Measurements from ENCODE around the gene CDK5RAP2. TPM values are rescaled to one million over a fixed set of nuclear protein-coding genes. Genes with fewer than 3 reads are reported as not detected.
A peak's percentile ranks its signal among the peaks of the same experiment; 100 is the strongest.

Gene CDK5RAP2
- total RNA-seq, 4 donors from 2014 or later = 28.9 to 62.3 (median 40.0) TPM

DNA sequence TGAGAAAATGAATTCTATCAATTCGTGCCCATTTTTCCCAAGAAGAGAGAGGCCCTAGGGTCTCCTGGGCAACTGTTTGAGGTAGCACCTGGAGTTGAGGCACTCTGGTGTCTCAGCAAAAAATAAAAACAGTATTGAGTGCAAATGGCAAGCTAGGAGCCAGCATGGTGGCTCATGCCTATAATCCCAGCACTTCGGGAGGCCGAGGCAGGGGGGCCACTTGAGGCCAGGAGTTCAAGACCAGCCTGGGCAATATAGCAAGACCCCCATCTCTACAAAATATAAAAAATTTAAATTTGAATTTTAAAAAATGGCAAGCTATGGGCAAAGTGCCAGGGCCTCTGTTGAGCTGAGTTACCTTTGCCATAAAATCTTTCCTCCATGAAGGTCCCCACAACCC, 136.0 kb downstream of the CDK5RAP2 start:
- no peak for DNase-seq
- H3K27me3 ChIP-seq = no peaks in the 10 kb centered on the region
- no peaks in the 10 kb centered on the region for H3K36me3 ChIP-seq
- H3K4me1 ChIP-seq = no peaks in the 10 kb centered on the region
- H3K27ac ChIP-seq = no peak overlapping the region
- intact Hi-C loops (cut with DNase I; ENCODE audit: low total_unique reads) = no loop called here
- no peak for TF ChIP-seq POLR2A (IDR thresholded peaks at IDR 0.05)
- TF ChIP-seq, protein P1, sequence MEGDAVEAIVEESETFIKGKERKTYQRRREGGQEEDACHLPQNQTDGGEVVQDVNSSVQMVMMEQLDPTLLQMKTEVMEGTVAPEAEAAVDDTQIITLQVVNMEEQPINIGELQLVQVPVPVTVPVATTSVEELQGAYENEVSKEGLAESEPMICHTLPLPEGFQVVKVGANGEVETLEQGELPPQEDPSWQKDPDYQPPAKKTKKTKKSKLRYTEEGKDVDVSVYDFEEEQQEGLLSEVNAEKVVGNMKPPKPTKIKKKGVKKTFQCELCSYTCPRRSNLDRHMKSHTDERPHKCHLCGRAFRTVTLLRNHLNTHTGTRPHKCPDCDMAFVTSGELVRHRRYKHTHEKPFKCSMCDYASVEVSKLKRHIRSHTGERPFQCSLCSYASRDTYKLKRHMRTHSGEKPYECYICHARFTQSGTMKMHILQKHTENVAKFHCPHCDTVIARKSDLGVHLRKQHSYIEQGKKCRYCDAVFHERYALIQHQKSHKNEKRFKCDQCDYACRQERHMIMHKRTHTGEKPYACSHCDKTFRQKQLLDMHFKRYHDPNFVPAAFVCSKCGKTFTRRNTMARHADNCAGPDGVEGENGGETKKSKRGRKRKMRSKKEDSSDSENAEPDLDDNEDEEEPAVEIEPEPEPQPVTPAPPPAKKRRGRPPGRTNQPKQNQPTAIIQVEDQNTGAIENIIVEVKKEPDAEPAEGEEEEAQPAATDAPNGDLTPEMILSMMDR (IDR thresholded peaks at IDR 0.05) = no peak
- H3K4me3 ChIP-seq = no peak overlapping the region
- H3K9me3 ChIP-seq = no peaks in the 10 kb centered on the region

DNA sequence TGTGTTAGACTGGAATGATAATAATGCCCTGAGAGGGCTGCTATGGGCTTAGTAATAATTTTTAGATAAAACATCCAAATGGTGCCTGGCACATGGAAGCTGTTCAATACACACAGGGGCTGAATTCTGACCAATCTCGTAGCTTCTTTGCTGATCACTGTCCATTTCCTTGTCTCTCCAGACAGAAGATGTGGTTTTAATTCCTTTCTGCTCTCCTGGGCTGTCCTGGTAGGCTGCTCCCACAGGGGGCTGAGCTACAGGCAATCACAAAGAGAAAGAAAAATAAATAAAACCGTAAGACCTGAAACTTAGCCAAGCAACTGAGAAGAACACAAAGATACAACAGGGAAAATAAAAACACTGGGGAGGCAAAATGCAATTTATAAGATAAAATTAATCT, 136.5 kb downstream of the CDK5RAP2 start:
- intact Hi-C loops (cut with DNase I; ENCODE audit: low total_unique reads) = no loop called here

DNA sequence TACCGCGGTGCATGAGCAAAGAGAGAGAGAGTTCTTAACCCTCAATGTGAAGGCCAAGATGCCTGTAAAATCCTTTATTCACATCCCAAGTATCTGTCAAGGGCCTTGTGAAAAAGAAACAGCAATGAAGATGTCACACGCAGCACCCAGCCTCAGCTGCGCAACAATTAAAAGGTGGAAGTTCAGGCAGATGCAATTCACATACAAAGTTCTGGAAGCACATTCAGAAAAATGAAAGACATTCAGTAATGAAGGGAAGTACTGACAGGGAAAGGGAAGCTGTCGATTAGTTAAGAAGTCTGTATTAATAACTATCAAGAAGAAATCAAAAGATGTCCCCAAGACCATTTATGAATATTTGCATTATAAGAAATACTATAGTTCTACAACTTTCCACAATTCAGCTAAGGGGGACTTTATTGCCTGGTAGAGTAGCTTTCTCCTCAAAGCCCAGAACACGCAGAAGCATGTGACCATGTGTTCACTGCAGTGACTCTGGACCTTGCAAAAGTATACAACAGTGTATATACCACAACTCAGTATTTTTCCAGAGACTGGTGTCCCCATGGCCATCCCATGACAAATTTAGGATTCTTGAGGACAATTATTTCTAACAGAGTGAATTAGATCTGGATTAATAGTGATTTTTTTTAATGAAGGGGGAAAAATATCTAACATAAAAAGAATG, 137.5 kb downstream of the CDK5RAP2 start:
- no peak overlapping the region for H3K4me3 ChIP-seq
- TF ChIP-seq, protein P1 (IDR thresholded peaks at IDR 0.05) = no peak
- TF ChIP-seq POLR2A (IDR thresholded peaks at IDR 0.05) = no peak
- DNase-seq = no peak
- peak overlapping the region in 1 of 2 donors; percentile 11 for H3K27ac ChIP-seq
- H3K27me3 ChIP-seq = no peaks in the 10 kb centered on the region
- no peaks in the 10 kb centered on the region for H3K4me1 ChIP-seq
- intact Hi-C loops (cut with DNase I; ENCODE audit: low total_unique reads) = no loop called here
- H3K36me3 ChIP-seq = no peaks in the 10 kb centered on the region
- no peaks in the 10 kb centered on the region for H3K9me3 ChIP-seq

More for the DNA sequence above, 136.5 kb downstream of the CDK5RAP2 start:
- no peak overlapping the region for H3K4me3 ChIP-seq
- H3K27ac ChIP-seq = no peak overlapping the region
- no peak for DNase-seq
- TF ChIP-seq POLR2A (IDR thresholded peaks at IDR 0.05) = no peak
- TF ChIP-seq, protein P1 (IDR thresholded peaks at IDR 0.05) = no peak
- H3K9me3 ChIP-seq = no peaks in the 10 kb centered on the region
- H3K27me3 ChIP-seq = no peaks in the 10 kb centered on the region
- H3K36me3 ChIP-seq = no peaks in the 10 kb centered on the region
- H3K4me1 ChIP-seq = no peaks in the 10 kb centered on the region

DNA sequence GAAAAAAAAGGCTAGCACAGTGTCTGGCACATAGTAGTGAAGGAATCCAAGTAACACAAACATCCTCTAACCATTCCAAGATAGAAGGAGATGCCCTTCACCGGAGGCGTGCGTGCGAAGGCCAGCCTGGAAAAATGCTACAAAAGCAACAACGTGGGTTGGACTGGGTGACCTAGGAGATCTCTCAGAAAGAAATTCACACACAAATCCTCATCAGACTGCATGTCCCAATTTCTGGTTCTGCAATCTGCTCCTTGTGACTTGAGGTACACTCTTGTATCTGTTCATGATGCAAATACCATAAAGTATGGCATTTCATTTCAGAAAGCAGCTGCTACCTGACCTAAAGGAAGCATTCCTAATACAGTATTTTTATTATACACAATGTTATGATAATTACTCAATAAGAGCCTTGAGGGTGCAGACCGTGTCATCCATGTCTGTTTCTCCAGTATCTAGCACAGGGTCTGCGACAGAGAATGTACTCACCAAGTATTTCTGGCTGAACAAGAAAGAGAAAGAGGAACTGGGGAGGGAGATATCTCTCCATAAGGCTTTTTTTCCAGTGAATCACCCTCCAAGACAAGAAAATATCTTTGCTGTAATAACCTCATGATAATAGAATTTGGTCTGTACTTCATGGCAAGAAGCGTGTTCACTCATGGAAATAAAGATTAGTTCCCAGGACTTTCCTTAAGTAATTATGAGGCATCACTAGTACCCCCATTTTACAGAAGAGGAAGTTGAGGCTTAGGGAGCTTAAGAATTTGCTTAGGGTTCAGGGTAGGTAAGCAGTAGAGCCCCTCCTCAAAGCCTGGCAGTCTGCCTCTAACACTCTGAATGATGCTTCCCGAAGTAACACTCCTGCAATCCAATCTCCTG, 138.3 kb downstream of the CDK5RAP2 start:
- no peaks in the 10 kb centered on the region for H3K9me3 ChIP-seq
- peak overlapping the region in 1 of 2 donors; percentile 11 for H3K27ac ChIP-seq
- intact Hi-C loops (cut with DNase I; ENCODE audit: low total_unique reads) = no loop called here
- no peaks in the 10 kb centered on the region for H3K27me3 ChIP-seq
- H3K4me1 ChIP-seq = no peaks in the 10 kb centered on the region
- no peak overlapping the region for H3K4me3 ChIP-seq
- no peak for DNase-seq
- TF ChIP-seq, protein P1 (IDR thresholded peaks at IDR 0.05) = no peak
- no peak for TF ChIP-seq POLR2A (IDR thresholded peaks at IDR 0.05)
- H3K36me3 ChIP-seq = no peaks in the 10 kb centered on the region

DNA sequence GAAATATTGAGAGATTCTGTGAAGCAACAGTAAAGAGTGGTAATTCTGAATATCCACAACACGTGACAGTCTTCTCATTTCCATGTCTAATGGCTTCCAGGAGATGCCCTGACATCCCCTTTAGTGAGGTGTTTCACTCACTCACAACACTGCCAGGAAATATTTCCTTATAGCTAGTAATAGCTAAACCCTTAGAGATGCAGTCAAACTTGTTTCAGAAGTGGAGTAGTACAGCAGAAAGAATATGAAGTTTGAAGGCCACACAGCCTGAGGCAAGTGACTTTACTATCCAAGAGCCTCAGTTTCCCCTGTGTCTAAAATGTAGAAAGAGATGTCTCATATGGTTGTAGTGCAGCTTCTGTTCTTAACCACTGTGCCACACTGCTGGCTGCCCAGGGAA, 139.2 kb downstream of the CDK5RAP2 start:
- Histone ChIP-seq H3K36me3 (no peaks in the 10 kb centered on the region), H3K27ac (no peak overlapping the region), H3K27me3 (no peaks in the 10 kb centered on the region), H3K9me3 (no peaks in the 10 kb centered on the region), H3K4me1 (no peaks in the 10 kb centered on the region), H3K4me3 (no peak overlapping the region)
- intact Hi-C loops (cut with DNase I; ENCODE audit: low total_unique reads) = no loop called here
- TF ChIP-seq POLR2A (IDR thresholded peaks at IDR 0.05) = no peak
- TF ChIP-seq, protein P1 (IDR thresholded peaks at IDR 0.05) = no peak
- DNase-seq = no peak
